DND-41 (cell line): ENCODE data around the gene ADCY4.

Experiments
- ATAC-seq: fragments of 200-7000 bp; cut with Tn5 transposase; 3 replicates; pipeline ENCODE4 v1.9.1; 2021; ENCODE audit warnings: low read depth; ENCODE audit not compliant: insufficient read depth
- DNase-seq: peaks from one replicate; pipeline ENCODE4 v3.0.0-alpha.2; 2020
- H2AFZ ChIP-seq: 2 replicates; pipeline ENCODE4 v1.6.0; 2012; ENCODE audit warnings: low read depth, low read length
- H3K27ac ChIP-seq: 2 replicates; pipeline ENCODE4 v1.5.1; 2012; ENCODE audit warnings: low read length, inconsistent platforms
- H3K27me3 ChIP-seq: fragments of 200-600 bp; sonication (generic); 2 replicates; pipeline ENCODE4 v1.6.0; 2012; ENCODE audit warnings: low read length, mild to moderate bottlenecking, inconsistent platforms; ENCODE audit not compliant: insufficient read depth, poor library complexity
- H3K36me3 ChIP-seq: 2 replicates; pipeline ENCODE4 v1.5.1; 2012; ENCODE audit warnings: low read length, inconsistent platforms; ENCODE audit not compliant: insufficient read depth
- H3K4me1 ChIP-seq: 2 replicates; pipeline ENCODE4 v1.5.1; 2012; ENCODE audit warnings: mild to moderate bottlenecking, low read length; ENCODE audit not compliant: insufficient read depth
- H3K4me2 ChIP-seq: 2 replicates; pipeline ENCODE4 v1.6.0; 2012; ENCODE audit warnings: mild to moderate bottlenecking, moderate library complexity, low read length, inconsistent platforms; ENCODE audit not compliant: insufficient read depth
- H3K4me3 ChIP-seq, 2 experiments: fragments of 200-600 bp in 1 of 2; shearing (Covaris generic) in 1 of 2; 2 replicates each; pipeline ENCODE4 v1.5.1; 2012 to 2016; ENCODE audit warnings: inconsistent platforms in 2 of 2, low read length in 2 of 2, mild to moderate bottlenecking in 2 of 2, low read depth in 1 of 2, moderate library complexity in 1 of 2
- H3K79me2 ChIP-seq: 2 replicates; pipeline ENCODE4 v1.6.0; 2012; ENCODE audit warnings: low read length, inconsistent platforms; ENCODE audit not compliant: insufficient read depth
- H3K9ac ChIP-seq: 2 replicates; pipeline ENCODE4 v1.6.0; 2012; ENCODE audit warnings: low read depth, mild to moderate bottlenecking, inconsistent platforms, low read length, moderate library complexity
- H3K9me3 ChIP-seq: 2 replicates; pipeline ENCODE4 v1.5.1; 2012; ENCODE audit warnings: low read length, moderate library complexity, mild to moderate bottlenecking, inconsistent platforms; ENCODE audit not compliant: insufficient read depth, severe bottlenecking
- H4K20me1 ChIP-seq: 2 replicates; pipeline ENCODE4 v1.6.0; 2012; ENCODE audit warnings: low read length; ENCODE audit not compliant: insufficient read depth
- CTCF ChIP-seq: IDR thresholded peaks from 2 replicates; pipeline ENCODE4 v1.5.1; 2012; ENCODE audit warnings: borderline replicate concordance, low read length, moderate library complexity, mild to moderate bottlenecking; ENCODE audit not compliant: poor library complexity, severe bottlenecking; ENCODE audit errors: extremely low read depth
- EZH2 ChIP-seq: IDR thresholded peaks from 3 replicates; pipeline ENCODE4 v1.6.1; 2012; ENCODE audit warnings: borderline replicate concordance, low read depth, mild to moderate bottlenecking, moderate library complexity, low read length, inconsistent platforms; ENCODE audit not compliant: severe bottlenecking

ADCY4 gene

DNA sequence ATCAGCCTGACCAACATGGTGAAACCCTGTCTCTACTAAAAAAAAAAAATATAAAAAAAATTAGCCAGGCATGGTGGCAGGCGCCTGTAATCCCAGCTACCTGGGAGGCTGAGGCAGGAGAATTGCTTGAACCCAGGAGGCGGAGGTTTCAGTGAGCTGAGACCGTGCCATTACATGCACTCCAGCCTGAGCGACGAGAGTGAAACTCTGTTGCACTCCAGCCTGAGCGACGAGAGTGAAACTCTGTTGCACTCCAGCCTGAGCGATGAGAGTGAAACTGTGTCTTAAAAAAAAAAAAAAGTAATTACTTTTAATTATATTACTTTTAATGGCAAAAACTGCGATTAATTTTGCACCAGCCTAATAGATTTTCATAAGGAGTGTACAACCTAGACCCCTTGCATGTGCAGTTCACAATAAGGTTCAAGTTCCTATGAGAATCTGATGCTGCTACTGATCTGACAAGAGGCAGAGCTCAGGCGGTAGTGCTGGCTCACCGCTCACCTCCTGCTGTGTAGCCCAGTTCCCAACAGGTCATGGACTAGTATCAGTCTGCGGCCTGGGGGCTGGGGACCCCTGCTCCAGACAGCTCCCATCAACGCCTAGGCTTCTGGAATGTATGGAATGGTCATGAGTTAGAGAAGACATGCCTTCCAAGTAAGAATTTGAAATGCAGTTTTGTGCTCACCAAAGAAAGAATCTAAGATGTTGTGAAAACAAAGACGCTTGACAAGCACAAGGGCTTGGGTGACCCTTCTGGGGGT is 13.5 kb downstream of the ADCY4 start:
- H3K4me3 ChIP-seq = no peak overlapping the region
- H4K20me1 ChIP-seq = no peaks in the 10 kb centered on the region
- no peak overlapping the region for H2AFZ ChIP-seq
- no peaks in the 10 kb centered on the region for H3K9me3 ChIP-seq
- TF ChIP-seq CTCF = no peak
- H3K27ac ChIP-seq = no peak overlapping the region
- H3K4me2 ChIP-seq = no peak overlapping the region
- DNase-seq (no peak), ATAC-seq (no peak)
- no peaks in the 10 kb centered on the region for H3K79me2 ChIP-seq
- H3K9ac ChIP-seq = no peak overlapping the region
- H3K4me1 ChIP-seq = no peaks in the 10 kb centered on the region
- no peaks in the 10 kb centered on the region for H3K36me3 ChIP-seq
- H3K27me3 ChIP-seq = no peaks in the 10 kb centered on the region

DNA sequence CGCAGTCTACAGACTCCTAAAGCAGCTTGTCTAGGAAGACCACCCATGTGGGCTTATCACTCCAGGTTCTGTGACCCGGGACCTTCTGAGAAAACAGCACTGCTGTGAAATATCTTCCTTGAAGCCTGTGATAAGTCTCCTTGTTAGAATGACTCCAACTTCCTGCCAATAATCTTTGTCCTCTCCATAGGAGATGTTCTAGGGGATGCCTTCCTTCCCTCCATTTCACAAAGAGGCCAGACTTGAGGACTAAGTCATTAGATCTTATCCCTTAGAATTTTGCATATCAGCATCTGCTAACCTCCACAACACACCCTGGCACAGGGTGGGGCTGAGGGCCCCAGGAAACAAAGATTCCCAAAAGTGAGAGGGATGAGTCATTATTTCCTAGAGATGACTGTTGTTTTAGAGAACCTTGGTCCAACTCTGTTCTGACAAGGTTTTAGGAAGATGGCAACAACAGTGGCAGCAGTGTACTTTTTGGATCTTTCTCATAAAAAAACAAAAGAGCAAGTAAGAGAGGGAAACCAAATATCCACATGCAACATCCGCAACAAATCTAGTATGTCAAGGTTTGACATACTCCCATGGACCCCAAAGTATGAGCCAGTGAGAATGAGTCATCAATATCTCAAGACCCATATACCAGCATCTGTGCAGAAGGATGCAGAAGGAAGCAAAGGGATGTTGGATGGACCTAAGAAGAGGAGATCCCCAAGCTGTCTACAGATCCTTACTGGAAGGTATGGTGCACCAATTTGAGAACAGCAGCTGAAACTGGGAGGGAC is 17.5 kb downstream of the ADCY4 start:
- no peaks in the 10 kb centered on the region for H3K4me1 ChIP-seq
- no peaks in the 10 kb centered on the region for H3K79me2 ChIP-seq
- no peak overlapping the region for H3K27ac ChIP-seq
- H3K36me3 ChIP-seq = no peaks in the 10 kb centered on the region
- TF ChIP-seq EZH2 (no peak), CTCF (no peak)
- no peaks in the 10 kb centered on the region for H3K27me3 ChIP-seq
- H4K20me1 ChIP-seq = no peaks in the 10 kb centered on the region
- H3K9me3 ChIP-seq = no peaks in the 10 kb centered on the region
- no peak overlapping the region for H3K4me3 ChIP-seq
- no peak overlapping the region for H3K9ac ChIP-seq
- ATAC-seq (no peak), DNase-seq (no peak)
- no peak overlapping the region for H2AFZ ChIP-seq
- H3K4me2 ChIP-seq = no peak overlapping the region

DNA sequence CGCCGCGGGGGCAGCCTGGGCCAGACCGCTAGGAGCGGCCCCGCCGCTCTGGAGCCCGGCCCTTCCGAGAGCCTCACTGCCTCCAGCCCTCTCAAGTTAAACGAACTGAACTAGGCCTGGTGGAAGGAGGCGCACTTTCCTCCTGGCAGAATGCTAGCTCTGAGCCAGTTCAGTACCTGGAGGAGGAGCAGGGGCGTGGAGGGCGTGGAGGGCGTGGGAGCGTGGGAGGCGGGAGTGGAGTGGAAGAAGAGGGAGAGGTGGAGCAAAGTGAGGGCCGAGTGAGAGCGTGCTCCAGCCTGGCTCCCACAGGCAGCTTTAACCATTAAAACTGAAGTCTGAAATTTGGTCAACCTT is 18.3 kb downstream of the ADCY4 start:
- Histone ChIP-seq H3K9me3 (no peaks in the 10 kb centered on the region), H2AFZ (no peak overlapping the region), H3K27ac (no peak overlapping the region), H3K79me2 (no peaks in the 10 kb centered on the region), H3K4me3 (no peak overlapping the region), H3K9ac (no peak overlapping the region), H3K4me1 (no peaks in the 10 kb centered on the region), H3K4me2 (no peak overlapping the region), H3K27me3 (no peaks in the 10 kb centered on the region), H4K20me1 (no peaks in the 10 kb centered on the region), H3K36me3 (no peaks in the 10 kb centered on the region)
- TF ChIP-seq CTCF (no peak), EZH2 (no peak)
- ATAC-seq (no peak), DNase-seq (no peak)
